Suprapubic skin (tissue), 4 donors: ENCODE measurements around the gene DNAJB1.

ENCODE experiments used
- EP300 ChIP-seq: sonication (generic); formaldehyde crosslinking; IDR thresholded peaks from one replicate; pipeline ENCODE4 v1.6.1; 2017; ENCODE audit warnings: antibody characterized with exemption
- POLR2A ChIP-seq, 2 donors: fragments of 450-650 bp; IDR thresholded peaks; one replicate each; pipeline ENCODE4 v1.6.1; 2017; ENCODE audit warnings: antibody characterized with exemption in 2 of 2, mild to moderate bottlenecking in 2 of 2, moderate library complexity in 2 of 2
- POLR2AphosphoS5 ChIP-seq, 3 donors: sonication (generic); formaldehyde crosslinking; IDR thresholded peaks; one replicate each; pipeline ENCODE4 v1.6.1; 2017; ENCODE audit warnings: antibody characterized with exemption in 3 of 3
- TF ChIP-seq, protein P1 (sequence below), 2 donors: fragments of 200-600 bp in 1 of 2; fragments of 450-650 bp in 1 of 2; sonication (generic) in 1 of 2; IDR thresholded peaks; one replicate each; pipeline ENCODE4 v1.5.1; 2016 to 2019; ENCODE audit warnings: antibody characterized with exemption in 2 of 2, mild to moderate bottlenecking in 1 of 2, moderate library complexity in 1 of 2

GRCh38 chr19:14536926-14537692, 18.9 kb upstream of the DNAJB1 start:
- TF ChIP-seq, protein P1, sequence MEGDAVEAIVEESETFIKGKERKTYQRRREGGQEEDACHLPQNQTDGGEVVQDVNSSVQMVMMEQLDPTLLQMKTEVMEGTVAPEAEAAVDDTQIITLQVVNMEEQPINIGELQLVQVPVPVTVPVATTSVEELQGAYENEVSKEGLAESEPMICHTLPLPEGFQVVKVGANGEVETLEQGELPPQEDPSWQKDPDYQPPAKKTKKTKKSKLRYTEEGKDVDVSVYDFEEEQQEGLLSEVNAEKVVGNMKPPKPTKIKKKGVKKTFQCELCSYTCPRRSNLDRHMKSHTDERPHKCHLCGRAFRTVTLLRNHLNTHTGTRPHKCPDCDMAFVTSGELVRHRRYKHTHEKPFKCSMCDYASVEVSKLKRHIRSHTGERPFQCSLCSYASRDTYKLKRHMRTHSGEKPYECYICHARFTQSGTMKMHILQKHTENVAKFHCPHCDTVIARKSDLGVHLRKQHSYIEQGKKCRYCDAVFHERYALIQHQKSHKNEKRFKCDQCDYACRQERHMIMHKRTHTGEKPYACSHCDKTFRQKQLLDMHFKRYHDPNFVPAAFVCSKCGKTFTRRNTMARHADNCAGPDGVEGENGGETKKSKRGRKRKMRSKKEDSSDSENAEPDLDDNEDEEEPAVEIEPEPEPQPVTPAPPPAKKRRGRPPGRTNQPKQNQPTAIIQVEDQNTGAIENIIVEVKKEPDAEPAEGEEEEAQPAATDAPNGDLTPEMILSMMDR (IDR thresholded peaks at IDR 0.05) = no peak
- no peak for TF ChIP-seq POLR2A (IDR thresholded peaks at IDR 0.05)
- TF ChIP-seq POLR2AphosphoS5 (IDR thresholded peaks at IDR 0.05) = no peak
- TF ChIP-seq EP300 = no peak
